Measurements from ENCODE around the gene TASP1. TPM values are rescaled to one million over a fixed set of nuclear protein-coding genes. Genes with fewer than 3 reads are reported as not detected.

The TASP1 gene
- total and polyA plus RNA-seq, 2 experiments from 2014 or later: 7.6 to 8.4 TPM

GRCh38 chr20:13588049-13588448 lies 50.7 kb downstream of the TASP1 start:
- Histone ChIP-seq H4K20me1 (ENCODE audit: insufficient read depth) (no peaks in the 10 kb centered on the region), H3K4me1 (ENCODE audit: insufficient read depth) (no peaks in the 10 kb centered on the region), H3K4me2 (ENCODE audit: unreplicated experiment) (no peak overlapping the region), H3F3A (ENCODE audit: insufficient read depth) (no peaks in the 10 kb centered on the region; the same call in 1 of the 2 replicates), H3K9ac (no peak overlapping the region), H3K36me3 (ENCODE audit: low read depth) (no peaks in the 10 kb centered on the region), H3K9me2 (ENCODE audit: insufficient read depth) (no peaks in the 10 kb centered on the region), H3K27me3 (replicated peaks; ENCODE audit: insufficient read depth) (no peaks in the 10 kb centered on the region), H2AFZ (no peak overlapping the region), H3K4me3 (no peak overlapping the region), H3K9me3 (ENCODE audit: low read depth) (no peaks in the 10 kb centered on the region), H3K27ac (no peak overlapping the region), H3K79me2 (ENCODE audit: insufficient read depth) (no peaks in the 10 kb centered on the region)
- WGBS, 2 experiments (ENCODE audit: low coverage in 1 of 2, low lambda C conversion rate in 2 of 2, missing lambda C conversion rate in 2 of 2): 96 to 97% methylated on average over 2 of the region's 2 CpGs
- in situ Hi-C loops (cut with MboI): no loop called here
- DNase-seq: no peak
- TF ChIP-seq EZH2phosphoT487 (IDR thresholded peaks at IDR 0.05; ENCODE audit: insufficient read depth, low read depth): no peak

GRCh38 chr20:13587370-13587769 lies 51.4 kb downstream of the TASP1 start:
- TF ChIP-seq EZH2 (IDR thresholded peaks at IDR 0.05; ENCODE audit: insufficient read depth, poor library complexity, severe bottlenecking) (no peak), EZH2phosphoT487 (IDR thresholded peaks at IDR 0.05; ENCODE audit: insufficient read depth, low read depth) (no peak)
- in situ Hi-C loops (cut with MboI): no loop called here

GRCh38 chr20:13586133-13586532 lies 52.6 kb downstream of the TASP1 start:
- Histone ChIP-seq H3K4me2 (ENCODE audit: unreplicated experiment) (no peak overlapping the region), H3K9me2 (ENCODE audit: insufficient read depth) (no peaks in the 10 kb centered on the region)

More at GRCh38 chr20:13587370-13587769, 51.4 kb downstream of the TASP1 start:
- H3K9ac ChIP-seq: no peak overlapping the region
- H3K4me2 ChIP-seq (ENCODE audit: unreplicated experiment): no peak overlapping the region
- no peaks in the 10 kb centered on the region for H4K20me1 ChIP-seq (ENCODE audit: insufficient read depth)
- no peak overlapping the region for H2AFZ ChIP-seq
- no peaks in the 10 kb centered on the region for H3K36me3 ChIP-seq (ENCODE audit: low read depth)
- H3K9me3 ChIP-seq (ENCODE audit: low read depth): no peaks in the 10 kb centered on the region
- H3K27ac ChIP-seq: no peak overlapping the region
- no peak overlapping the region for H3K4me3 ChIP-seq
- H3K27me3 ChIP-seq (replicated peaks; ENCODE audit: insufficient read depth): no peaks in the 10 kb centered on the region
- no peaks in the 10 kb centered on the region for H3K4me1 ChIP-seq (ENCODE audit: insufficient read depth)
- H3F3A ChIP-seq (ENCODE audit: insufficient read depth): no peaks in the 10 kb centered on the region; the same call in 1 of the 2 replicates
- no peaks in the 10 kb centered on the region for H3K9me2 ChIP-seq (ENCODE audit: insufficient read depth)
- H3K79me2 ChIP-seq (ENCODE audit: insufficient read depth): no peaks in the 10 kb centered on the region
- no peak for DNase-seq

GRCh38 chr20:13581451-13581850 lies 57.3 kb downstream of the TASP1 start:
- H3K27me3 ChIP-seq (replicated peaks; ENCODE audit: insufficient read depth): no peaks in the 10 kb centered on the region
- H3K4me3 ChIP-seq: no peak overlapping the region
- no peaks in the 10 kb centered on the region for H3K9me3 ChIP-seq (ENCODE audit: low read depth)
- no peaks in the 10 kb centered on the region for H3K9me2 ChIP-seq (ENCODE audit: insufficient read depth)
- WGBS, 2 experiments (ENCODE audit: low coverage in 1 of 2, low lambda C conversion rate in 2 of 2, missing lambda C conversion rate in 2 of 2): 80 to 83% methylated on average over 3 of the region's 3 CpGs
- TF ChIP-seq EZH2phosphoT487 (IDR thresholded peaks at IDR 0.05; ENCODE audit: insufficient read depth, low read depth) (no peak), EZH2 (IDR thresholded peaks at IDR 0.05; ENCODE audit: insufficient read depth, poor library complexity, severe bottlenecking) (no peak)
- no peak overlapping the region for H3K9ac ChIP-seq
- H3K79me2 ChIP-seq (ENCODE audit: insufficient read depth): no peaks in the 10 kb centered on the region
- H4K20me1 ChIP-seq (ENCODE audit: insufficient read depth): no peaks in the 10 kb centered on the region
- no peaks in the 10 kb centered on the region for H3K36me3 ChIP-seq (ENCODE audit: low read depth)
- no peaks in the 10 kb centered on the region for H3F3A ChIP-seq (ENCODE audit: insufficient read depth)
- in situ Hi-C loops (cut with MboI): no loop called here
- H3K4me1 ChIP-seq (ENCODE audit: insufficient read depth): no peaks in the 10 kb centered on the region
- H2AFZ ChIP-seq: no peak overlapping the region
- DNase-seq: no peak
- no peak overlapping the region for H3K4me2 ChIP-seq (ENCODE audit: unreplicated experiment)
- H3K27ac ChIP-seq: no peak overlapping the region

More at GRCh38 chr20:13586133-13586532, 52.6 kb downstream of the TASP1 start:
- no peak for TF ChIP-seq EZH2 (IDR thresholded peaks at IDR 0.05; ENCODE audit: insufficient read depth, poor library complexity, severe bottlenecking)
- TF ChIP-seq EZH2phosphoT487 (IDR thresholded peaks at IDR 0.05; ENCODE audit: insufficient read depth, low read depth): no peak
- H3K27me3 ChIP-seq (replicated peaks; ENCODE audit: insufficient read depth): no peaks in the 10 kb centered on the region
- H3F3A ChIP-seq (ENCODE audit: insufficient read depth): no peaks in the 10 kb centered on the region
- no peaks in the 10 kb centered on the region for H3K36me3 ChIP-seq (ENCODE audit: low read depth)
- H3K4me1 ChIP-seq (ENCODE audit: insufficient read depth): no peaks in the 10 kb centered on the region
- no peaks in the 10 kb centered on the region for H3K79me2 ChIP-seq (ENCODE audit: insufficient read depth)
- H3K4me3 ChIP-seq: no peak overlapping the region
- no peak overlapping the region for H2AFZ ChIP-seq
- H3K9ac ChIP-seq: no peak overlapping the region
- no peaks in the 10 kb centered on the region for H4K20me1 ChIP-seq (ENCODE audit: insufficient read depth)
- in situ Hi-C loops (cut with MboI): no loop called here
- no peak overlapping the region for H3K27ac ChIP-seq
- no peak for DNase-seq
- H3K9me3 ChIP-seq (ENCODE audit: low read depth): no peaks in the 10 kb centered on the region

GRCh38 chr20:13580707-13581106 lies 58.0 kb downstream of the TASP1 start:
- no peaks in the 10 kb centered on the region for H3K36me3 ChIP-seq (ENCODE audit: low read depth)
- no peaks in the 10 kb centered on the region for H3K27me3 ChIP-seq (replicated peaks; ENCODE audit: insufficient read depth)
- no peaks in the 10 kb centered on the region for H3K9me3 ChIP-seq (ENCODE audit: low read depth)
- WGBS, 2 experiments (ENCODE audit: low coverage in 1 of 2, low lambda C conversion rate in 2 of 2, missing lambda C conversion rate in 2 of 2): 98 to 99% methylated on average over 5 of the region's 5 CpGs
- H3K79me2 ChIP-seq (ENCODE audit: insufficient read depth): no peaks in the 10 kb centered on the region
- no peak for TF ChIP-seq EZH2 (IDR thresholded peaks at IDR 0.05; ENCODE audit: insufficient read depth, poor library complexity, severe bottlenecking)
- no peaks in the 10 kb centered on the region for H3F3A ChIP-seq (ENCODE audit: insufficient read depth)
- H4K20me1 ChIP-seq (ENCODE audit: insufficient read depth): no peaks in the 10 kb centered on the region
- no peak overlapping the region for H3K4me3 ChIP-seq
- H3K4me2 ChIP-seq (ENCODE audit: unreplicated experiment): no peak overlapping the region
- H2AFZ ChIP-seq: no peak overlapping the region
- in situ Hi-C loops (cut with MboI): no loop called here
- no peak overlapping the region for H3K9ac ChIP-seq
- H3K27ac ChIP-seq: no peak overlapping the region
- no peaks in the 10 kb centered on the region for H3K9me2 ChIP-seq (ENCODE audit: insufficient read depth)
- DNase-seq: no peak
- H3K4me1 ChIP-seq (ENCODE audit: insufficient read depth): no peaks in the 10 kb centered on the region
